IPS-18c (cell line): ENCODE measurements around the gene UBXN6.

Experiments used
- H3K4me3 ChIP-seq: 2 replicates; pipeline ENCODE4 v1.7.0; 2013; ENCODE audit warnings: low read depth, mild to moderate bottlenecking, low read length, moderate library complexity; ENCODE audit not compliant: insufficient read depth
- H3K9me3 ChIP-seq: one replicate; pipeline ENCODE4 v1.6.1; 2013; ENCODE audit warnings: mild to moderate bottlenecking, low read length, moderate library complexity; ENCODE audit not compliant: control insufficient read depth, insufficient read depth

The UBXN6 gene

GRCh38 chr19:4403005-4403761 lies 54.4 kb downstream of the UBXN6 start:
- no peaks in the 10 kb centered on the region for H3K9me3 ChIP-seq
- peak overlapping the region; percentile 78 for H3K4me3 ChIP-seq

GRCh38 chr19:4402171-4403004 lies 55.2 kb downstream of the UBXN6 start, which contains the start of gene CHAF1A:
CHAF1A (plus strand) TSS chr19:4402640; CDS start chr19:4402763, 123 bp downstream.
- H3K4me3 ChIP-seq, result peak within 1 kb of the TSS; percentile 78
- no peaks in the 10 kb centered on the region for H3K9me3 ChIP-seq

- peak overlapping the region; percentile 32; the same call in 1 of the 2 replicates for H3K4me3 ChIP-seq
- H3K9me3 ChIP-seq, result no peaks in the 10 kb centered on the region
Observed at GRCh38 chr19:4401769-4402170, 55.8 kb downstream of the UBXN6 start.

GRCh38 chr19:4400135-4400936 lies 57.3 kb downstream of the UBXN6 start, which contains the start of gene SH3GL1:
SH3GL1 (minus strand) TSS chr19:4400547; CDS start chr19:4400368, 179 bp downstream.
- Histone ChIP-seq H3K9me3 (no peaks in the 10 kb centered on the region), H3K4me3 (peak within 1 kb of the TSS; percentile 87)

DNA sequence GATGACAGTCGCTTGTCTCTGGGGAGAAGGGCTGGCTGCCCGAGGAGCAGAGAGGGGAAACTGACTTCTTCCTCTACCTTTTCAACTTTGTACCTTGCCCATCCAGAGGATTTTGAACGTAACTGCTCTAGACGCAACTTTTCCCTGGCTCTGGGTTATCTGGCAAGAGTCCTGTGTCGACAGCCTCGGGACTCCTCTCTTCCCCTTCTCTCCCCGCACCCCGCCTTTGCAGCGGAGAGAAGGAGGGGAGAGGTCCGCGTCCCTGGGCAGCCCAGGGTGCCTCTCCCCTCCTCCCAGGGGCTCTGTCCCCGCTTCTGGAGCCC lies 57.8 kb downstream of the UBXN6 start:
- Histone ChIP-seq H3K9me3 (no peaks in the 10 kb centered on the region), H3K4me3 (peak overlapping the region; percentile 87)

- Histone ChIP-seq H3K4me3 (no peak overlapping the region), H3K9me3 (no peaks in the 10 kb centered on the region)
Observed at GRCh38 chr19:4396949-4397783, 60.4 kb downstream of the UBXN6 start.
